Stomach (tissue), 9 donors: ENCODE measurements around the gene DNAJC4. TPM values are rescaled to one million over a fixed set of nuclear protein-coding genes. Genes with fewer than 3 reads are reported as not detected.

ENCODE experiments used
- DNase-seq, 2 donors: peaks; one replicate each; pipeline versions ENCODE4 v3.0.0 to v3.0.0-alpha.2; 2013 to 2019
- H3K27ac ChIP-seq, 5 donors: fragments of 200-600 bp in 4 of 5; sonication (generic) in 4 of 5; one replicate each; pipeline ENCODE4 v1.5.1; 2013 to 2019; ENCODE audit warnings: mild to moderate bottlenecking in 1 of 5, moderate library complexity in 1 of 5
- H3K27me3 ChIP-seq, 3 donors: fragments of 200-600 bp; sonication (generic); one replicate each; pipeline ENCODE4 v1.5.1; 2017 to 2019; ENCODE audit warnings: mixed run types in 1 of 3
- H3K36me3 ChIP-seq, 4 donors: fragments of 200-600 bp; sonication (generic); 1 replicate in 3 of 4; 2 replicates in 1 of 4; pipeline ENCODE4 v1.5.1; 2016 to 2019
- H3K4me1 ChIP-seq, 4 donors: fragments of 200-600 bp; sonication (generic); one replicate each; pipeline ENCODE4 v1.5.1; 2016 to 2019
- H3K4me3 ChIP-seq, 4 donors: fragments of 200-600 bp; sonication (generic) in 3 of 4; one replicate each; pipeline ENCODE4 v1.5.1; 2016 to 2019; ENCODE audit warnings: mild to moderate bottlenecking in 1 of 4
- H3K9me3 ChIP-seq, 4 donors: fragments of 200-600 bp; sonication (generic); one replicate each; pipeline ENCODE4 v1.5.1; 2016 to 2019
- CTCF ChIP-seq, 7 experiments: fragments of 450-650 bp in 4 of 7; fragments of 200-600 bp in 3 of 7; sonication (generic) in 3 of 7; IDR thresholded peaks; one replicate each; pipeline ENCODE4 v1.5.1; 2016 to 2019; ENCODE audit warnings: antibody characterized with exemption in 7 of 7, control low read depth in 2 of 7, mild to moderate bottlenecking in 1 of 7
- EP300 ChIP-seq: sonication (generic); formaldehyde crosslinking; IDR thresholded peaks from one replicate; pipeline ENCODE4 v1.6.1; 2017; ENCODE audit warnings: antibody characterized with exemption
- POLR2A ChIP-seq, 4 donors: fragments of 450-650 bp; IDR thresholded peaks; one replicate each; pipeline ENCODE4 v1.6.1; 2016; ENCODE audit warnings: antibody characterized with exemption in 4 of 4, control low read depth in 2 of 4, mild to moderate bottlenecking in 1 of 4, moderate library complexity in 1 of 4
- POLR2AphosphoS5 ChIP-seq, 3 donors: sonication (generic); formaldehyde crosslinking; IDR thresholded peaks; one replicate each; pipeline ENCODE4 v1.6.1; 2016; ENCODE audit warnings: antibody characterized with exemption in 3 of 3
- WGBS, 5 donors: extraction: QIAGEN DNeasy Blood & Tissue Kit in 3 of 5; methylation state at CpG; one replicate each; pipeline versions ENCODE4 v1.1.5 to v1.1.7; 2013 to 2018; 5-methylcytosine and 5-hydroxymethylcytosine counted together
- intact Hi-C: fragments of 100-400 bp; cut with DNase I; formaldehyde crosslinking; loops from one replicate; pipeline ENCODE4 v1.15.1; 2023; ENCODE audit warnings: low total_unique reads
- polyA plus RNA-seq, 3 donors: library from polyadenylated mRNA; stranded (reverse); fragments of 200-250 nt; gene quantifications; one replicate each; pipeline ENCODE4 v1.2.3, GENCODE V29; 2013
- total RNA-seq, 5 donors: library from RNA; depleted of rRNA; stranded (reverse); fragments of >200 nt; gene quantifications; one replicate each; pipeline versions ENCODE4 v1.1.0 to v1.2.3, GENCODE V29; 2014 to 2016
- donor health status: healthy with polysubstance abuse.
- donor health status: Bipolar disorder and iron deficiency.
- donor health status: healthy.

The DNAJC4 gene
- total and polyA plus RNA-seq, 8 donors, result 8.3 to 115 (median 42.8) TPM

GRCh38 chr11:64206457-64207255, 23.7 kb upstream of the DNAJC4 start, which contains the start of gene FERMT3:
FERMT3 (plus strand) TSS chr11:64206721; CDS start chr11:64207365, 644 bp downstream.
- Histone ChIP-seq H3K27me3 (no peaks in the 10 kb centered on the region), H3K27ac (peak within 1 kb of the TSS; percentile 57 to 91 (median 86)), H3K4me1 (peaks cover 41 to 58% (median 49%) of the 10 kb centered on the region in 4 donors), H3K4me3 (peak within 1 kb of the TSS; percentile 38 to 52 (median 48)), H3K36me3 (peaks cover 27 to 70% (median 52%) of the 10 kb centered on the region in 4 donors), H3K9me3 (no peaks in the 10 kb centered on the region)
- intact Hi-C loops, result loop anchor here (10.0 kb wide), 1 partner anchor 88 kb away; the partner anchor contains the start of gene KCNK4
- TF ChIP-seq CTCF (IDR thresholded peaks at IDR 0.05) (no peak), EP300 (no peak), POLR2AphosphoS5 (IDR thresholded peaks at IDR 0.05) (peak in 2 of 3 donors; percentile 43 to 77), POLR2A (IDR thresholded peaks at IDR 0.05) (no peak)
- 29 to 63% (median 39%) methylated on average over 14 to 27 of the region's 27 CpGs for WGBS, 5 donors
- DNase-seq, result peak; percentile 83 to 87

GRCh38 chr11:64207256-64208085, 22.9 kb upstream of the DNAJC4 start:
- Histone ChIP-seq H3K27ac (peak overlapping the region; percentile 57 to 91 (median 86)), H3K36me3 (peaks cover 19 to 70% (median 52%) of the 10 kb centered on the region in 4 donors), H3K27me3 (no peaks in the 10 kb centered on the region), H3K4me1 (peaks cover 41 to 58% (median 49%) of the 10 kb centered on the region in 4 donors), H3K9me3 (no peaks in the 10 kb centered on the region), H3K4me3 (peak overlapping the region; percentile 38 to 52 (median 48))
- WGBS, 5 donors, result 51 to 59% (median 52%) methylated on average over 21 to 30 of the region's 30 CpGs
- intact Hi-C loops, result loop anchor here (10.0 kb wide), 1 partner anchor 87 kb away; the partner anchor contains the start of gene KCNK4
- TF ChIP-seq CTCF (IDR thresholded peaks at IDR 0.05), result no peak
- peak in 2 of 3 donors; percentile 34 to 41 for TF ChIP-seq POLR2AphosphoS5 (IDR thresholded peaks at IDR 0.05)
- peak; percentile 55 to 85 for DNase-seq

- Histone ChIP-seq H3K27ac (peak overlapping the region; percentile 8 to 91 (median 86)), H3K27me3 (no peaks in the 10 kb centered on the region), H3K4me1 (peaks cover 41 to 58% (median 49%) of the 10 kb centered on the region in 4 donors), H3K4me3 (peak overlapping the region; percentile 38 to 52 (median 48)), H3K36me3 (peaks cover 11 to 67% (median 47%) of the 10 kb centered on the region in 4 donors), H3K9me3 (no peaks in the 10 kb centered on the region)
- intact Hi-C loops, result loop anchor here (10.0 kb wide), 1 partner anchor 87 kb away; the partner anchor contains the start of gene KCNK4
- WGBS, 5 donors, result 81 to 89% (median 84%) methylated on average over 19 to 23 of the region's 23 CpGs
- TF ChIP-seq POLR2A (IDR thresholded peaks at IDR 0.05) (no peak), CTCF (IDR thresholded peaks at IDR 0.05) (no peak), EP300 (no peak), POLR2AphosphoS5 (IDR thresholded peaks at IDR 0.05) (no peak)
- no peak for DNase-seq
These were observed 22.1 kb upstream of the DNAJC4 start for GRCh38 chr11:64208086-64208795.
